HG03060 (cell line): Measurements from ENCODE around the gene TRPM1.
"Not testable (repeated sequence)": the region's sequence is repeated elsewhere in the genome, so short reads cannot be mapped to it uniquely, and the experiment has no call there.

Source experiments
- ATAC-seq: cut with Tn5 transposase; IDR thresholded peaks from one replicate; pipeline ENCODE4 v1.9.1; 2021; ENCODE audit warnings: low read depth, moderate number of reproducible peaks; ENCODE audit not compliant: unreplicated experiment

Gene TRPM1

GRCh38 chr15:31127596-31128261 lies 26.2 kb upstream of the TRPM1 start:
- ATAC-seq: no peak

GRCh38 chr15:31125061-31125460 lies 23.5 kb upstream of the TRPM1 start:
- no peak for ATAC-seq

DNA sequence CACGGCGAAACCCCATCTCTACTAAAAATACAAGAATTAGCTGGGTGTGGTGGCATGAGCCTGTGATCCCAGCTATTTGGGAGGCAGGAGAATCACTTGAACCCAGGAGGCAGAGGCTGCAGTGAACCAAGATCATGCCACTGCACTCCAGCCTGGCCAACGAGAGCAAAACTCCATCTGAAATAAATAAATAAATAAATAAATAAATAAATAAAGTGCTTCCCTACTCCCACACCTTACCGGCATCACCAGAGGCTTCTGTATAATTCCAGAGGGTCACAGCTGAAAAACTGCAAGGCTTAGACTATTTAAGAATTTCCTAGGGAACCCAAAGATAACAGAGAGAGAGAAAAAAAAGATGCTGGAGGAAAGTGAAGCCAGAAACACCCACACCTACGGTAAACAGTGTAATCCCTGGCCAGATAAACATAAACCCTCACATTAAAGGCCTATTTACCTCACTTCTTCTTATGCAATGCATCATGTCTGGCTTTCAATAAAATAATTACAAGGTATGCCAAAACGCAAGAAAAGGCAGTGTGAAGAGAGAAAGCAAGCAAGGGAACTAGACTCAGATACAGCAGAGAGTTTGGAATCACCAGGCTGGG lies 15.0 kb upstream of the TRPM1 start:
- ATAC-seq: no peak

DNA sequence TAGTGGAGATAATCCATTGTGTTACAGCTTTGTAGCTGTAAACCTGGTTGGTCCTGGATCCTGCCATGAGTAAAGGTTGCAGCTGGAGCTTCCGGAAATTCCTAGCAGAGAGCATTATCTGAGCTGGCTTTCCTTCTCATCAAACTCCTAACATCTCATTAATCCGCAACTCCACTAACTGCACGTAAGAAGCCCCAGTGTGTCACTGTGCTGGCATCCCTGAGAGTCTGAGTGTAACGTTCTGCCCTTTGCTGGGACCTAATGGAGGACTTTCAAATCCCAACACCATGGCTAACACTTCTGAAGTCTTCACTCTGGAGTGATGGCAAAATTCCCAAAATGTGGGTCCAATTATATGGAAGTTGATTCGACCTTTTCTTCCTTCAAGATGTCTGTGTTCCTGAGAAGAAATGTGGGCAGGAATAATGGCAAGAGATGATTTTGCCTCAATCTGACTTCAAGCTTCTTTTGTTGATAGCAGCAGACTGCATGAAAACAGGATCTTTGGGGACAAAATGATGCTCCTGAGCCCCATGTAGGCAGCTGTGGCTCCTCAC lies 9.6 kb upstream of the TRPM1 start:
- no peak for ATAC-seq

DNA sequence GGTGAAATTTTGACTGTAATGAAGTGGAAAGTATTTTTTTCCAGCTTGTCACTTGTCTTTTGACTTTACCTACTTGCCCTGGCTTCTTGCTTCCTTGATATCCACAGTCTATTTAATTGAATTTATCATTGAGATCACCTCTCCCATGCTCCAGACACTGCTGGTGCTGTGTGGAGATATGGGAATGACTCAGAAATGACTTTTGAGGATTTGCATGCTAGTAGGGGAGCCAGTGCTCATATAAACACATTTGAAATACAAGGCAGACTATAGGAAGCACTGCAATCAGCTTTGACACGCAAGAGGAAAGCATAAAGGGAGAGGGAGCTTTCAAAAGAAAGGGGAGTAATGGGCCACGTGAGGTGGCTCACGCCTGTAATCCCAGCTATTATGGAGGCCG lies 7.3 kb upstream of the TRPM1 start:
- ATAC-seq: no peak

- ATAC-seq: no peak
Measured at GRCh38 chr15:31106495-31107300, 5.2 kb upstream of the TRPM1 start.

DNA sequence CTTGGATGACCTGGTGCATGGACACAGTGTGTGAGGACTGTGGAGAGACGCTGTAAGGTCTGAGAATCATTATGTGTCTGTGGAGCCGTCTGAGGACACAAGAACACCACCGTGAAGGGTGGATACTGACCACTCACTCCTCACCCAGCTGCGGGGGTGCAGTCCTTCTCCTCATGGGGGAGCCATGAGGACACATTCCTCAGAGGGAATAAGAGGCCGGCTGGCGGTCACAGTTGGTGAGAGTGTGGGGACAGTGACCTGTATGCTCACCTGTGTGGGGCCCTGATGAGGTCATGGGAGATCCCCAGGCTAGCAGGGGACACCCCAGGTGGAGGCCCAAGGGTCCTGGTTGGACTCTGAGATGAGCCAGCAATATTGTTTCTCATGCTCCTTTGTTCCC lies 2.5 kb upstream of the TRPM1 start:
- no peak for ATAC-seq

DNA sequence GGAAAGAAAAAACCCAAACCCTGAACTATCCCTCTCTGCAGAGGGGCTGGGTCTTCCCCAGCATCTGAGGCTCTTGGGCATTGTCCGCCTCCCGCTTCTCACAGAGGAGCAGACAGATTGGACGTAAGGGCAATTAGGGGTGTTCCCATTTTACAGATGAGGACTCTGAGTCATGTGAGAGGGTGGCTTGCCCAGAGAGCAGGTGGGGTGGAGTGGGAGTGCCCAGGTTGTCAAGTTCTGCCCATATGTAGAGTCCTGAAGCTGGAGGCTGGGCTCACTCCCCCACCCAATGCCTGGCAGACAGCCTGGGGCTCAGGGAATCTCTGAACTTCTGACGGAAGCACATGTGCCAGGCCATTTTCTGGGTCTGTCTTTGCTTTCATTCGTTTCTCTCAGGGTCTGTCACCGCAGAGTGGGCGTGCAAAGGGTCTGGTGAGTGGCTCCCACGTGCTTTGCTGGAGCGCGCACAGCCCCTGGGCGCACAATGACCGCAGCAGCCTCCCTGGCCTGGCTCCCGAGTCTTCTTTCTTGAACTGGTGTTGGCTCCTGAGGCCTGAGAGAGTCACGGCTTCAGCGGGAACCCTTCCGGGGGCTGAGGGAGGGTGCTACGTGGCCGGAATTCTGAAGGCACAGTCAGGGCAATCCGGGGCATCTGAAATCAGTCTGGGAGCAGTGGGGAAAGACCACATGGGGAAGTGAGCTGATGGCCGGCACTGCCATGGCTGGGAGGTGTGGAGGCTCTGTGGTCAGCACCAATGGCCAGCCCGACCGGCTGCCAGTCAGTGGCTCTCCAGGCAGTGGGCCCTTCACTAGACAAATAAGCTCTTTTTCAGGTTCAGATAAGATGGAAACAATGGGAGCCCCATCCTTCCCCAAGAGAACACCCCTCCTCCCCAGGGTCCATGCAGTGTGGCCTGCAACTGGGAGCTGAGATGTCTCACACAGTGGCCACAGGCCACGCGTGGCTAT lies 1.1 kb upstream of the TRPM1 start:
- no peak for ATAC-seq

DNA sequence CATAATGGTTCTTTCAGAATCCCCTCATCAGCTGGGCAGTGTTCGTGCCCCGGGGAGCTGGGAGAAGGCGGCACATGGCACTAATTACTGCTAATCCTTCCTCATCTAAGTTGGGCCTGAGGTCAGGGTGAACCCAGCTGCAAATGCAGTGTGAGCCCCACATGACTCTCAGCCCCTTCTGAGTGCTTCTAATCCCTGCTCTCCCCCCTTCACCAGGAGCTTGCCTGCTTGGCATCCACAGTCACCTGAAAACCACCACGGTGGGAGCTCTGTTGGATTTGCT lies 455 bp upstream of the TRPM1 start:
- no peak for ATAC-seq

- no peak for ATAC-seq
Measured at GRCh38 chr15:31100738-31101137, 787 bp downstream of the TRPM1 start.

- no peak for ATAC-seq
Measured at GRCh38 chr15:31098953-31099740, 2.4 kb downstream of the TRPM1 start.

DNA sequence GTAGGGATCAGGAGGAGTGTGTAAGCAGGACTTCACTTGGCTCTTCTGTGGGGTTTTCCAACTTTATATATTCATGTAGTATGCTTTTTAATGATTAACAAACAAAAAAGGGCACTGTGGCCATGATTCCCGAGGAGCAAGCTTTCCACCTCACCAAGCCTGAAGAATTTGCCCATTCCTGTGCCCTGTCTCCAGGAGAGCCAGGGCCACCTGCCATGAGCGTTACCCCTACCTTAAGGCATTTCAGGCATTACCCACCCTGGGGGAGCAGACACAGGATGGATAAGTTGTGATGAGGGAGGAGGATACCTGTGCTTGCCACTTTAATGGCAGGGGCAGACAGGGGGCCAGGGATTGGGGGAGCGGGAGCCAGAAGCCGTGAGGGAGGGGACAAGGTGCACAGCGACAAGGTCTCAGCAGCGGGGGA lies 3.0 kb downstream of the TRPM1 start:
- ATAC-seq: no peak

- no peak for ATAC-seq
Measured at GRCh38 chr15:31096563-31096962, 5.0 kb downstream of the TRPM1 start.

GRCh38 chr15:31091481-31091880 lies 10.0 kb downstream of the TRPM1 start:
- ATAC-seq: no peak

GRCh38 chr15:31090766-31091165 lies 10.8 kb downstream of the TRPM1 start:
- ATAC-seq: no peak

- ATAC-seq: no peak
Measured at GRCh38 chr15:31089368-31090047, 12.0 kb downstream of the TRPM1 start.

DNA sequence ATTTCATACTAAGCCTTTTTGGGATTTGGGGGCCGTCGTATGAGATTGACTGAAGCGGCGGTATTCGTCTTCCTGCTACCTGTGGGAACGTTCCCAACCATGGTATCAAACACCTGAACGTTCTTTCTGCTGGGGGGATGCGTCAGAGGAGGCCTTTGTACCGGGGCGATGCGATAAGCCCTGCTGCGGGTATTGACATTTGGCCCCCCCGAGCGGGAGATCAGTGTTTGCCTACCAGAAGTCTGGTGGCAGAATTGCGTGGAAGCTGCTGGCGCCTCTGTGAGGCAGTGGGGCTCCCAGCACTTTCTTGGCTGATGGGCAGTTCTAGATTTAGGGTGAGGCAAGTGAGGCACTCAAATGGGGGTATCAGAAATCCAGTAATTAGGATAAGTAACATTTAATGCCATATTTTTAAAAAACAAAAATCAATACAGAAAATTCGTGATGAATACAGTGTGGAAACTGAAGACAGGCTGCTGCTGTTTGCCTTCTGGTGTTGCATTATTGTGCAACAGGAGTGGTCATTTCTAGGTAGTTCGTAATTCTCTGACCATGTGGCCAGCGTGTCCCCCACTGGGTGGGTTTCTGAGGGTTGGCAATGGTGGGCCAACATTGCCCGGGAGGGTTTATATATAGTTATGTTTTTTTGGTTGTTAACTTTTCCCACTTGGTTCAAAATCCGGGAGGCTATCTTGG lies 12.7 kb downstream of the TRPM1 start:
- ATAC-seq: no peak

- not testable (repeated sequence) for ATAC-seq
Measured at GRCh38 chr15:31088041-31088440, 13.5 kb downstream of the TRPM1 start.

- no peak for ATAC-seq
Measured at GRCh38 chr15:31086344-31086743, 15.2 kb downstream of the TRPM1 start.
